ENCODE measurements around the gene OR9Q1.
"Not testable (repeated sequence)": the region's sequence is repeated elsewhere in the genome, so short reads cannot be mapped to it uniquely, and the experiment has no call there.

Gene OR9Q1

DNA sequence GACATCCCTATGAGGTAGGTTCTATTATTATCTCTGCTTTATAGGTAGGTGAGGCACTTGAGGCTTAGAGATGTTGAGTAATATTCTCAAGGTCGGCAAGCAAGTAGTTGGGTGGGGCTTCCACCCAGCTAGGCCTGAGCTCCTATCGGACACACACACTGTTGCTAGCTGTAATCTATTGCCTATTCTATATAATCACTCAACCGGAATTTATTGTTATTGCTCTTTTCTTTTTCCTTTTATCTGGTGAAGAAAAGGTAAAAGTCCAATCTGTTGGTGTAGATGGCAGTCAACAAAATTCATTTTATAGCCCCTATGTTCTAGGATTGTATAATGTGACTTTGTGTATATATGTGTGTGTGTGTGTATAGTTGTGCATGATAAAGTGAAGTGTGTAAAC lies 168.5 kb downstream of the OR9Q1 start:
- no peak overlapping the region for H3K4me3 ChIP-seq (ENCODE audit: low read depth, low read length)
- no peak for TF ChIP-seq CTCF (IDR thresholded peaks at IDR 0.05; ENCODE audit: low read depth, low read length)
- no peak for DNase-seq (ENCODE audit: low read depth)

DNA sequence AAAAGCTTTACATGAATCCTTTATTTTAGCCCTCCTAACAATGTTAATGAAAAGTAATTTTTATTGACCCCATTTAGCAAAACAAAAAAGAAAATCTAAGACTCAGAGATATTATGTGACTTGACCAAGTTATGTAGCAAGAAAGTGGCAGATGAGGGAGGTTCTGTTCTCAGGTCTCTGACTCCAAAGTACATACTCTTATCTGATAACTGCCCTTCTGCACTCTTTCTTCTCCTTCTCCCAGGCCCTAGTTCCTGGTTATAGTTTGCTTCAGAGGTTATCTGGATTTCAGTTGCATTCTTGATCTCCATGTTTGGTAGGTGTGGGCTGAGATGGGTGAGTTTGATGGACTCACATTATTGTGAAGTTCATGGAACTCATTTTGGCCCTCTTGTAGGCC lies 169.7 kb downstream of the OR9Q1 start:
- DNase-seq (ENCODE audit: low read depth), result no peak
- TF ChIP-seq POLR2A (IDR thresholded peaks at IDR 0.05; ENCODE audit: extremely low read depth, insufficient read length), result no peak
- TF ChIP-seq MYC (IDR thresholded peaks at IDR 0.05; ENCODE audit: low read depth, low read length), result no peak
- TF ChIP-seq CTCF (IDR thresholded peaks at IDR 0.05; ENCODE audit: low read depth, low read length), result no peak
- TF ChIP-seq, protein P1, sequence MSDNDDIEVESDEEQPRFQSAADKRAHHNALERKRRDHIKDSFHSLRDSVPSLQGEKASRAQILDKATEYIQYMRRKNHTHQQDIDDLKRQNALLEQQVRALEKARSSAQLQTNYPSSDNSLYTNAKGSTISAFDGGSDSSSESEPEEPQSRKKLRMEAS (IDR thresholded peaks at IDR 0.05; ENCODE audit: low read depth, low read length), result no peak
- no peak overlapping the region for H3K4me3 ChIP-seq (ENCODE audit: low read depth, low read length)

DNA sequence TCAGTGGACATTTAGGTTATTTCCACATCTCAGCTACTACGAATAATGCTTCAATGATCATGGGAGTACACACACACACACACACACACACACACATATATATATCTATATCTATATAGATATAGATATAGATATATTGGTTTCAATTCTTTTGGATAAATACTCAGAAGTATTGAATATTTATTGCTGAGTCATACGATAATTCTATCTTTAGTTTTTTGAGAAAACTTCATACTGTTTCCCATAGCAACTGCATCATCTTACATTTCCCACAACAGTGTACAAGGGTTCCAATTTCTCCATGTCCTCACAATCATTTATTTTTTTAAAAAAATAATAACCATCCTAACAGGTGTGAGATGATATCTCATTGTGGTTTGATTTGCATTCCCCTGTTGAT lies 172.3 kb downstream of the OR9Q1 start:
- no peak for DNase-seq (ENCODE audit: low read depth)
- no peak for TF ChIP-seq CTCF (IDR thresholded peaks at IDR 0.05; ENCODE audit: low read depth, low read length)
- TF ChIP-seq, protein P1 (IDR thresholded peaks at IDR 0.05; ENCODE audit: low read depth, low read length), result no peak
- no peak for TF ChIP-seq POLR2A (IDR thresholded peaks at IDR 0.05; ENCODE audit: extremely low read depth, insufficient read length)
- TF ChIP-seq MYC (IDR thresholded peaks at IDR 0.05; ENCODE audit: low read depth, low read length), result no peak
- no peak overlapping the region for H3K4me3 ChIP-seq (ENCODE audit: low read depth, low read length)

GRCh38 chr11:58199271-58199670 lies 175.6 kb downstream of the OR9Q1 start:
- TF ChIP-seq CTCF (IDR thresholded peaks at IDR 0.05; ENCODE audit: low read depth, low read length) (no peak), MYC (IDR thresholded peaks at IDR 0.05; ENCODE audit: low read depth, low read length) (no peak), POLR2A (IDR thresholded peaks at IDR 0.05; ENCODE audit: extremely low read depth, insufficient read length) (no peak)
- TF ChIP-seq, protein P1 (IDR thresholded peaks at IDR 0.05; ENCODE audit: low read depth, low read length), result no peak
- H3K4me3 ChIP-seq (ENCODE audit: low read depth, low read length), result no peak overlapping the region
- no peak for DNase-seq (ENCODE audit: low read depth)

- H3K4me3 ChIP-seq (ENCODE audit: low read depth, low read length), result no peak within 1 kb of the TSS
Observed at GRCh38 chr11:58204042-58204441, 180.4 kb downstream of the OR9Q1 start, which contains the start of gene OR1S2. Gene OR1S2 (minus strand): TSS chr11:58204142. CDS start chr11:58204142, 0 bp downstream.

GRCh38 chr11:58212420-58212819 lies 188.7 kb downstream of the OR9Q1 start, which contains the start of gene OR1S1:
Gene OR1S1 (plus strand): TSS chr11:58212720.
- not testable (repeated sequence) for H3K4me3 ChIP-seq (ENCODE audit: low read depth, low read length); DNase-seq (ENCODE audit: low read depth)

More at GRCh38 chr11:58204042-58204441, 180.4 kb downstream of the OR9Q1 start, which contains the start of gene OR1S2:
- DNase-seq (ENCODE audit: low read depth), result no peak
- TF ChIP-seq CTCF (IDR thresholded peaks at IDR 0.05; ENCODE audit: low read depth, low read length) (no peak), POLR2A (IDR thresholded peaks at IDR 0.05; ENCODE audit: extremely low read depth, insufficient read length) (no peak), MYC (IDR thresholded peaks at IDR 0.05; ENCODE audit: low read depth, low read length) (no peak)
- TF ChIP-seq, protein P1 (IDR thresholded peaks at IDR 0.05; ENCODE audit: low read depth, low read length), result no peak

Measured in NB4 (cell line).